Measurements from ENCODE around the gene HSPA5.

GRCh38 chr9:125239631-125240597, 1.2 kb downstream of the HSPA5 start:
- TF ChIP-seq, protein P1, sequence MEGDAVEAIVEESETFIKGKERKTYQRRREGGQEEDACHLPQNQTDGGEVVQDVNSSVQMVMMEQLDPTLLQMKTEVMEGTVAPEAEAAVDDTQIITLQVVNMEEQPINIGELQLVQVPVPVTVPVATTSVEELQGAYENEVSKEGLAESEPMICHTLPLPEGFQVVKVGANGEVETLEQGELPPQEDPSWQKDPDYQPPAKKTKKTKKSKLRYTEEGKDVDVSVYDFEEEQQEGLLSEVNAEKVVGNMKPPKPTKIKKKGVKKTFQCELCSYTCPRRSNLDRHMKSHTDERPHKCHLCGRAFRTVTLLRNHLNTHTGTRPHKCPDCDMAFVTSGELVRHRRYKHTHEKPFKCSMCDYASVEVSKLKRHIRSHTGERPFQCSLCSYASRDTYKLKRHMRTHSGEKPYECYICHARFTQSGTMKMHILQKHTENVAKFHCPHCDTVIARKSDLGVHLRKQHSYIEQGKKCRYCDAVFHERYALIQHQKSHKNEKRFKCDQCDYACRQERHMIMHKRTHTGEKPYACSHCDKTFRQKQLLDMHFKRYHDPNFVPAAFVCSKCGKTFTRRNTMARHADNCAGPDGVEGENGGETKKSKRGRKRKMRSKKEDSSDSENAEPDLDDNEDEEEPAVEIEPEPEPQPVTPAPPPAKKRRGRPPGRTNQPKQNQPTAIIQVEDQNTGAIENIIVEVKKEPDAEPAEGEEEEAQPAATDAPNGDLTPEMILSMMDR (IDR thresholded peaks at IDR 0.05), result no peak
- no peak for TF ChIP-seq POLR2A (IDR thresholded peaks at IDR 0.05)
